Activated CD8-positive, alpha-beta memory T cell treated with anti-CD3 and anti-CD28 coated beads, Interleukin-2, amount 10 ng/mL, durations not matched to agents 7 days and 5 days (primary cell): ENCODE data around the gene ST8SIA4. TPM values are rescaled to one million over a fixed set of nuclear protein-coding genes. Genes with fewer than 3 reads are reported as not detected.

Experiments used
- ATAC-seq: fragments of 150-1000 bp; cut with Tn5 transposase; one replicate; pipeline ENCODE4 v1.10.0; 2021; ENCODE audit warnings: moderate library complexity
- CTCF ChIA-PET: fragments of 350-600 bp; sonication (Branson Sonifier 250); formaldehyde crosslinking; loops from one replicate; lab custom pipeline; 2021; ENCODE audit warnings: antibody characterized with exemption; lab: Charles Lee
- DNase-seq: peaks from one replicate; pipeline ENCODE4 v3.0.0-alpha.2; 2020
- H3K27ac Mint-ChIP-seq: one replicate; pipeline ENCODE4 v1.8.0; 2021; ENCODE audit warnings: mild to moderate bottlenecking, mixed read lengths
- H3K27me3 Mint-ChIP-seq: one replicate; pipeline ENCODE4 v1.8.0; 2021; ENCODE audit warnings: mixed read lengths
- H3K36me3 Mint-ChIP-seq: one replicate; pipeline ENCODE4 v1.8.0; 2021; ENCODE audit warnings: mild to moderate bottlenecking, mixed read lengths
- H3K4me1 Mint-ChIP-seq: one replicate; pipeline ENCODE4 v1.8.0; 2021; ENCODE audit warnings: mixed read lengths
- H3K4me3 Mint-ChIP-seq: one replicate; pipeline ENCODE4 v1.8.0; 2021; ENCODE audit warnings: mild to moderate bottlenecking, moderate library complexity, mixed read lengths
- H3K9me3 Mint-ChIP-seq: one replicate; pipeline ENCODE4 v1.8.0; 2022; ENCODE audit warnings: low read depth, mixed read lengths
- microRNA-seq: library from miRNA; unstranded; fragments of <30 nt; microRNA quantifications from one replicate; pipeline ENCODE4 v1.2.0, GENCODE V29; 2022
- total RNA-seq, 2 experiments: library from RNA; stranded (reverse); gene quantifications; one replicate each; pipeline ENCODE4 v1.2.3, GENCODE V29; 2021

The ST8SIA4 gene
- total RNA-seq, 2 experiments from 2014 or later: 53.3 to 59.3 TPM

- DNase-seq: no peak
- Mint-ChIP-seq H3K4me3 (no peak overlapping the region), H3K27me3 (peaks cover 2% of the 10 kb centered on the region), H3K4me1 (no peaks in the 10 kb centered on the region), H3K27ac (no peak overlapping the region), H3K36me3 (no peaks in the 10 kb centered on the region), H3K9me3 (no peaks in the 10 kb centered on the region)
- no peak for ATAC-seq
- CTCF ChIA-PET: no interaction called here
These were observed 144.8 kb downstream of the ST8SIA4 start for GRCh38 chr5:100758306-100758705.

- Mint-ChIP-seq H3K4me3 (no peak overlapping the region), H3K27ac (no peak overlapping the region), H3K36me3 (no peaks in the 10 kb centered on the region), H3K27me3 (peaks cover 2% of the 10 kb centered on the region), H3K9me3 (no peaks in the 10 kb centered on the region), H3K4me1 (no peaks in the 10 kb centered on the region)
- no peak for ATAC-seq
- no peak for DNase-seq
- CTCF ChIA-PET: no interaction called here
These were observed 145.5 kb downstream of the ST8SIA4 start for GRCh38 chr5:100757618-100758017.

Small RNA genes within 50 kb of the gene (microRNA-seq; reads per million reads assigned to microRNA genes)
- gene MIR548P: not detected
